Sigmoid colon (tissue), 7 donors: ENCODE data around the gene MMP20. TPM values are rescaled to one million over a fixed set of nuclear protein-coding genes. Genes with fewer than 3 reads are reported as not detected.

Experiments used
- DNase-seq: peaks from one replicate; pipeline ENCODE4 v3.0.0-alpha.2; 2019
- H3K27ac ChIP-seq, 4 donors: fragments of 200-600 bp; sonication (generic); one replicate each; pipeline ENCODE4 v1.5.1; 2016 to 2019; ENCODE audit warnings: mild to moderate bottlenecking in 1 of 4
- H3K27me3 ChIP-seq, 3 donors: fragments of 200-600 bp; sonication (generic); one replicate each; pipeline ENCODE4 v1.5.1; 2019; ENCODE audit warnings: mild to moderate bottlenecking in 1 of 3
- H3K36me3 ChIP-seq, 4 donors: fragments of 200-600 bp; sonication (generic); one replicate each; pipeline ENCODE4 v1.5.1; 2016 to 2019
- H3K4me1 ChIP-seq, 4 donors: fragments of 200-600 bp; sonication (generic); one replicate each; pipeline ENCODE4 v1.5.1; 2017 to 2019
- H3K4me3 ChIP-seq, 4 donors: fragments of 200-600 bp; sonication (generic); one replicate each; pipeline ENCODE4 v1.5.1; 2017 to 2019; ENCODE audit warnings: mild to moderate bottlenecking in 2 of 4, moderate library complexity in 1 of 4
- H3K9me3 ChIP-seq, 4 donors: fragments of 200-600 bp in 3 of 4; sonication (generic) in 3 of 4; one replicate each; pipeline versions ENCODE4 v1.5.1 to v1.6.1; 2013 to 2019
- CTCF ChIP-seq, 4 experiments: fragments of 450-650 bp in 3 of 4; fragments of 200-600 bp in 1 of 4; IDR thresholded peaks; one replicate each; pipeline ENCODE4 v1.5.1; 2016 to 2019; ENCODE audit warnings: antibody characterized with exemption in 4 of 4, mild to moderate bottlenecking in 3 of 4, moderate library complexity in 2 of 4
- EP300 ChIP-seq, 4 donors: sonication (generic); formaldehyde crosslinking; IDR thresholded peaks; one replicate each; pipeline ENCODE4 v1.6.1; 2017; ENCODE audit warnings: antibody characterized with exemption in 4 of 4
- POLR2A ChIP-seq, 2 donors: fragments of 450-650 bp; IDR thresholded peaks; one replicate each; pipeline ENCODE4 v1.6.1; 2016; ENCODE audit warnings: antibody characterized with exemption in 2 of 2, mild to moderate bottlenecking in 2 of 2, moderate library complexity in 2 of 2
- POLR2AphosphoS5 ChIP-seq, 4 donors: sonication (generic); formaldehyde crosslinking; IDR thresholded peaks; one replicate each; pipeline ENCODE4 v1.6.1; 2017; ENCODE audit warnings: antibody characterized with exemption in 4 of 4
- WGBS, 2 donors: extraction: QIAGEN DNeasy Blood & Tissue Kit; methylation state at CpG; one replicate each; pipeline ENCODE4 v1.1.7; 2013; 5-methylcytosine and 5-hydroxymethylcytosine counted together
- intact Hi-C: fragments of 100-400 bp; cut with DNase I; formaldehyde crosslinking; loops from one replicate; pipeline ENCODE4 v1.15.1; 2023
- polyA plus RNA-seq, 3 donors: library from polyadenylated mRNA; stranded (reverse); fragments of 200-250 nt; gene quantifications; one replicate each; pipeline ENCODE4 v1.2.3, GENCODE V29; 2013
- total RNA-seq, 4 donors: library from RNA; depleted of rRNA; stranded (reverse); fragments of >200 nt; gene quantifications; one replicate each; pipeline ENCODE4 v1.1.0, GENCODE V29; 2016
- donor health status: healthy with polysubstance abuse.
- donor health status: Bipolar disorder and iron deficiency.
- donor health status: healthy.

The MMP20 gene, protein sequence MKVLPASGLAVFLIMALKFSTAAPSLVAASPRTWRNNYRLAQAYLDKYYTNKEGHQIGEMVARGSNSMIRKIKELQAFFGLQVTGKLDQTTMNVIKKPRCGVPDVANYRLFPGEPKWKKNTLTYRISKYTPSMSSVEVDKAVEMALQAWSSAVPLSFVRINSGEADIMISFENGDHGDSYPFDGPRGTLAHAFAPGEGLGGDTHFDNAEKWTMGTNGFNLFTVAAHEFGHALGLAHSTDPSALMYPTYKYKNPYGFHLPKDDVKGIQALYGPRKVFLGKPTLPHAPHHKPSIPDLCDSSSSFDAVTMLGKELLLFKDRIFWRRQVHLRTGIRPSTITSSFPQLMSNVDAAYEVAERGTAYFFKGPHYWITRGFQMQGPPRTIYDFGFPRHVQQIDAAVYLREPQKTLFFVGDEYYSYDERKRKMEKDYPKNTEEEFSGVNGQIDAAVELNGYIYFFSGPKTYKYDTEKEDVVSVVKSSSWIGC
- total RNA-seq (not detected), polyA plus RNA-seq (not detected)

DNA sequence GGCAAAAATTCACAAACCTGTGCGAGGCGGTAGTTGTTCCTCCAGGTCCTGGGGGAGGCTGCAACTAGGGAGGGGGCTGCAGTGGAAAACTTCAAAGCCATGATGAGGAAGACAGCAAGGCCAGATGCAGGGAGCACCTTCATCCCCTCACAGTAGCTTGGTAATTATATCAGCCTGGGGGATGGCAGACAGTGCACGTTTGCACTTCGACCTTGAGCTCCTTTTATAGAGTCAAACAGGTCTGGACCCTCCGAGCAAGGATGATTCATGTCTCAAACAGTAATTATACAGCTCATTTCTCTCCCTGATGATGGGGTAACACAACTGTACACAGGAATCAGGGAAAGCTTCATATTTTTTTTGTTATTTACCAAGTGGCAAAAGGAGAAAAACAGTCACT lies at the start of gene MMP20:
TSS of gene MMP20 (minus strand) at position 156 of the 400 bp plus-strand sequence. CDS start at position 143, 13 bp downstream.
- TF ChIP-seq EP300 (IDR thresholded peaks at IDR 0.05) = no peak
- no peak for TF ChIP-seq CTCF (IDR thresholded peaks at IDR 0.05)
- TF ChIP-seq POLR2A (IDR thresholded peaks at IDR 0.05) = no peak
- no peak for TF ChIP-seq POLR2AphosphoS5 (IDR thresholded peaks at IDR 0.05)
- no peak for DNase-seq
- Histone ChIP-seq H3K9me3 (no peaks in the 10 kb centered on the region), H3K27ac (no peak within 1 kb of the TSS), H3K4me3 (no peak within 1 kb of the TSS), H3K4me1 (no peaks in the 10 kb centered on the region), H3K27me3 (no peaks in the 10 kb centered on the region), H3K36me3 (no peaks in the 10 kb centered on the region)
- WGBS, 2 donors = 66 to 79% methylated on average over 5 of the region's 5 CpGs
- intact Hi-C loops = no loop called here

DNA sequence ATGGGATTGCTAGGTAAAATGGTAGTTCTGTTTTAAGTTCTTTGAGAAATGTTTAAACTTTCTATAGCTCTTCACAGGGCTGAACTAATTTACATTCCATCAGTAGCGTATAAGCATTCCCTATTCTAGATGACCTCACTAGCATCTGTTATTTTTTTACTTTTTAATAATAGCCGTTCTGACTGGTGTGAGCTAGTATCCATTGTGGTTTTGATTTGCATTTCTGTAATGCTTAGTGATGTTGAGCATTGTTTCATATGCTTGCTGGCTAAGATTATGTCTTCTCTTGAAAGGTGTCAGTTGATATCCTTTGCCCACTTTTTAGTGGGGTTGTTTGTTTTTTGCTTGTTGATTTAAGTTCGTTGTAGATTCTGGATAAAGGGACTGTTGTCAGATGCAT lies 44.5 kb upstream of the MMP20 start:
- intact Hi-C loops = loop anchor here (5.0 kb wide), 3 partner anchors 177 to 382 kb away; no protein-coding TSS in a partner anchor
- 63 to 69% methylated on average over 3 of the region's 3 CpGs for WGBS, 2 donors

GRCh38 chr11:102666331-102666957 lies 41.3 kb upstream of the MMP20 start:
- Histone ChIP-seq H3K4me1 (peaks cover 0 to 7% (median 3%) of the 10 kb centered on the region in 4 donors), H3K27me3 (no peaks in the 10 kb centered on the region), H3K36me3 (no peaks in the 10 kb centered on the region), H3K9me3 (no peaks in the 10 kb centered on the region), H3K27ac (no peak overlapping the region), H3K4me3 (no peak overlapping the region)
- WGBS, 2 donors = 3 to 14% methylated on average over 4 of the region's 4 CpGs
- intact Hi-C loops = loop anchor here (5.0 kb wide), 3 partner anchors 174 to 379 kb away; no protein-coding TSS in a partner anchor
- no peak for DNase-seq
- TF ChIP-seq POLR2AphosphoS5 (IDR thresholded peaks at IDR 0.05) (no peak), CTCF (IDR thresholded peaks at IDR 0.05) (peak; percentile 60 to 77 (median 70))

More for the DNA sequence above, 44.5 kb upstream of the MMP20 start:
- TF ChIP-seq CTCF (IDR thresholded peaks at IDR 0.05) = no peak
- TF ChIP-seq EP300 (IDR thresholded peaks at IDR 0.05) = no peak
- no peaks in the 10 kb centered on the region for H3K36me3 ChIP-seq
- H3K4me3 ChIP-seq = no peak overlapping the region
- no peak for DNase-seq
- H3K4me1 ChIP-seq = peaks cover 0 to 7% (median 3%) of the 10 kb centered on the region in 4 donors
- no peaks in the 10 kb centered on the region for H3K9me3 ChIP-seq
- no peak overlapping the region for H3K27ac ChIP-seq
- H3K27me3 ChIP-seq = no peaks in the 10 kb centered on the region

DNA sequence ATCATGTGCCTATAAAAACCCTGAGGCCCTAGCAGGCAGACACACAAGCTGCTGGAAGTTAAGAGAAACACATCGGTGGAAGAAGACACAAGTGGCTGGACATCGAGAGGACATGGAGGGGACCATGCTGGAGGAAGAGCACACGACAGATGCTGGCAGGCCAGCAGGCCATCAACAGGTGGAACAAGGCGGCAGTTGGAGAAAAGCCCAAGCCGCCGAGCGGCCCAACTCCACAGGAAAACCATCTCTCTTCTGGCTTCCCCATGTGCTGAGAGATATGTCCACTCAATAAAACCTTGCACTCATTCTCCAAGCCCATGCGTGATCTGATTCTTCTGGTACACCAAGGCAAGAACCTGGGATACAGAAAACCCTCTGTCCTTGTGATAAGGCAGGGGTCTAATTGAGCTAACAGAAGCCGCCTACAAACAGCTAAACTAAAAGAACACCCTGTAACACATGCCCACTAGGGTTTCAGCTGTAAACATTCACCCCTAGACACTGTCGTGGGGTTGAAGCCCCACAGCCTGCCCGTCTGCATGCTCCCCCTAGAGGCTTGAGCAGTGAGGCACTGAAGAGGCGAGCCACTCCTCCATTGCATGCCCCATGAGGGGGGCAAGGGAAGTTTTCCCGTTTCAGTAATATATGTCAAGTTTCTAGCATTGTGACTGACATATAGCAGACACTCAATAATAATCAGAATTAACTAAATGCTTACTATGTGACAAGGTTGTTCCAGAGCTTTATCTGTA lies 39.0 kb upstream of the MMP20 start:
- DNase-seq = no peak
- Histone ChIP-seq H3K36me3 (no peaks in the 10 kb centered on the region), H3K27me3 (no peaks in the 10 kb centered on the region), H3K4me1 (peaks cover 0 to 7% (median 3%) of the 10 kb centered on the region in 4 donors), H3K9me3 (no peaks in the 10 kb centered on the region), H3K4me3 (no peak overlapping the region), H3K27ac (no peak overlapping the region)
- no peak for TF ChIP-seq EP300 (IDR thresholded peaks at IDR 0.05)
- no peak for TF ChIP-seq CTCF (IDR thresholded peaks at IDR 0.05)
- TF ChIP-seq POLR2A (IDR thresholded peaks at IDR 0.05) = no peak
- no peak for TF ChIP-seq POLR2AphosphoS5 (IDR thresholded peaks at IDR 0.05)
- WGBS, 2 donors = 80 to 81% methylated on average over 13 of the region's 13 CpGs
- intact Hi-C loops = no loop called here
